GM18498 (cell line): ENCODE results near the gene RAB3A.
"Not testable (repeated sequence)": the region's sequence is repeated elsewhere in the genome, so short reads cannot be mapped to it uniquely, and the experiment has no call there.

Experiments
- ATAC-seq: cut with Tn5 transposase; IDR thresholded peaks from one replicate; pipeline ENCODE4 v1.9.1; 2021; ENCODE audit warnings: mild to moderate bottlenecking, moderate library complexity; ENCODE audit not compliant: unreplicated experiment

The RAB3A gene

DNA sequence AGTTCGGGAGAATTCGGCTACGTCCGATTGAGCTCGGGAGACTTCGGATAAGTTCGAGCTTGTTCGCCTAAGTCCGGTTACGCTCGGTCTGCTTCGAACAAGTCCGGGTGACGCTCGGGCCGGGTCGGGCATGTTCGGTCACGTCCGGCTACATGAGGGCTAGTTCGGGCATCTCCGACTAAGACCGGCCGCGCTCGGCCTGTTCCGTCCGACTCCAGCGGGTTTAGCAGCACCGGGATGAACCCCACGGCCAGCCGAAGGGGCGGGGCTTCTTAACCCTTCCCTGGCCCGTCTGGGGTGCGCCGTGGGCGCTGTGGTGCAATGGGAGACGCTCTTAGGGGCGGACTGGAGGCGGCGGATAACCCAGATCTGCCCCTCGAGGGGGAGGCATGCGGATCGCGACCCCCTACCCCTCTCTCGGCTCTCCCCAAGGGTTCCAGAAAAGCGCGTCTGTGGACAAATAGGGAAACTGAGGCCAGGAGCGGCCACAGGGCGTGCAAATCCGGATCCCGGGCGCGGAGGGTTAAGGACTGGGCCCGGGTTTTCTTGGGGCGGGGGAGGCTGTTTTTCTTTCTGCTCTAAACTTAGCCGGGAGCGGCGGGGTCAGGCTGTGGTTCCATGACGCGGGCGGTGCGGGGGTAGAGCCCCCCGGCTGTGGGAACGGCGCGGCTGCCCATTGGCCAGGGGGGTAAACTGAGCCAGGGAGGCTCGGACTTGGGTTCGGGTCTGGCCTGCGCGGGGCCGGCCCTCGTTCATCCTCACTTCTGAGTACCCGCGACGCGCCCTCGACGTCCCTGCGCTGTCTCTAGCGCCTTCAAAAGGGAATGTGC lies 20.9 kb upstream of the RAB3A start:
- ATAC-seq: peak; percentile 97

DNA sequence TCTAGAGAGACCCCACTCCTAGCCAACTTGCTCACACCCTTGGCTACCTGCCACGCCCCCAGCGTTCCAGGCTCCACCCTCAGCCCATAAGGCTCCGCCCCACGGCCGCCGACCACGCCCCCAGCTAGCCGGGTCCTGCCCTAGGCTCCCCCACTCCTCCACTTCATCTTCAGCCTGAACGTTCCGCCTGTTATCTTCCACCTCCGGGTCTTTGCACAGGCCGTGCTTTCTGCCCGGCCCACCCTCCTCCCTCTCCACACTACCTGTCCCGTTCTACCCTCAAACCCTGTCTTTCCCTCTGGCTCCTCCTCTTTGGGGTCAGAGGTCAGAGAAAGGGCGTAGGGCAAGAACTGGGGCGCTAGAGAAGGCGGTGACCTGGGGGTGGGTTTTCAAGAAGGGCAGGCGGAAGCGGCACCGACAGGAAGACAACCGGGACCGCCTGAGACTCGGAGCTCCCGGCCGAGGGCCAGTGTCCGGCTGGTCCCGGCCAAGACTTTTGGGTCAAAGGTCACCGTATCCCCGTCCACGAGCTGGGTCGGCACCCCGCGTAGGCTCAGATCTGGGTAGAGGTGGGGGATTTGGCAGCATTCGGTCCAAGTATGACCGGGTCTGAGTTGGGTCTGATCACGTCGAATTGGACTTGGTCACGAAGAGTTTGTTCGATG lies 20.1 kb upstream of the RAB3A start:
- peak; percentile 3 for ATAC-seq

DNA sequence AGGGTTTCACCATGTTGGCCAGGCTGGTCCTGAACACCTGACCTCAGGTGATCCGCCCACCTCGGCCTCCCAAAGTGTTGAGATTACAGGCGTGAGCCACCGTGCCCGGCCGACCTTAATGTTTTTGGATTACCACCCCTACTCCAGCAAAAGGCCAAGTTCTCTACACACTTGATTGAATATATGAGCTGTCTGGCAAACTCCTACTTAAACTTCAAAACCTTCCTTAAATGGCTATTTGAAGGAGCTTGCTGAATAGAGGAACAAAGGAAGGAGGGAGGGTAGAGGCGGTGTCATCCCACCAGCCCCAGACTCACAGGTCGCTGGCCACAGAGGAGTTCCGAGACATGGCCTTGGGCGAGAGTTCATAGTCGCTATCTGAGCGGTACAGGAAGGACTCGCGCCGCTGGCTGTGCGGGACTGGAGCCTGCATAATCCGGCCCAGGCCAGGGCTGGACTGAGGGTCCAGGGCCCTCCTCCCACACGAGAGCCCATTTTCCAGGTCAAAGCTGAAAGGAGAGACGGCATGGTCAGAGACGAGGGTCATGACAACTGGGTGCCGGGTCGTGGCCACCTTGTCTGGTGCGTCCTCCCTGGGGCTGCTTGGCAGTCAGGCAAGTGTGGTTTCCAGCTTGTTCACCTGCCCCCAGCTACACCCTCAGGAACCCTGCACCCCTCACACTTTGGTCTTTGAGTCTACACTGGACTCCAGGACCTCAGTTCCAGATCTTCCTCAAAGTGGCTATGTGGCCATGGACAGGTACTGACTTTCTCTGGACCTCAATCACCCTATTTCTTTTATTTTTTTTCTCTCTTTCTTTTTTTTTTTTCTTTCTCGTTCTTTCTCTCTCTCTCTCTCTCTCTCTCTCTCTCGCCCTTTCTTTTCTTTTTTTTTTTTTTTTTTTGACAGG lies 18.2 kb upstream of the RAB3A start:
- ATAC-seq: no peak

DNA sequence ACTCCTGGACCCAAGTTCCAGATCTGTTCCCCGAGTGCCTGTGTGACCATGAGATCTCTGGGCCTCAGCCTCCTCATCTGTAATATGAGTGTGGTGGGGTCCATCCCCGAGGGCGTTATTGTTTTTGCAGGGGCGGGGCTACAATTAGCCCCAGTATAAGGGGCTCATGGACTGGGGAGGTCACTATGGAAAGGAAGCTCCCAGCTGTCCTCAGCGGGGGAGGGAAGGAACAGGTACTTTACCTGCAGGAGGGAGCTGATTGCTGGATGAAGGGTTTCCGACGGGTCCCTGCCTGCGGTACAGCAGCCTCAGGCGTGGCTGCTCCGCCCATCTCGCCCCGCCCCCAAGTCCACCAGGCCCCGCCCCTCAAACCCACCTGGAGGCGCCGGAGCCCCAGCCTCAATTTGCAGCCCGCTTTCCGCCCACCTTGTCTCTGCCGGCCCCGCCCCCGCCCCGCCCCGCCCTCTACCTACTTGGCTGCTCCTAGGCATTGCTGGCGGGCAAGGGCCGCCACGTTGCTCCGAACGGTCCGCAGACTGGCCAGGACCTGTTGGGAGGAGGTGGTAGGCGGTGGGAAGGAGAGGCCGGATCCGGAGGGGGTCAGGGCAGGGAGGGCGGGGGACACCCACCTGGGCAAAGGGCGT lies 16.9 kb upstream of the RAB3A start:
- no peak for ATAC-seq

DNA sequence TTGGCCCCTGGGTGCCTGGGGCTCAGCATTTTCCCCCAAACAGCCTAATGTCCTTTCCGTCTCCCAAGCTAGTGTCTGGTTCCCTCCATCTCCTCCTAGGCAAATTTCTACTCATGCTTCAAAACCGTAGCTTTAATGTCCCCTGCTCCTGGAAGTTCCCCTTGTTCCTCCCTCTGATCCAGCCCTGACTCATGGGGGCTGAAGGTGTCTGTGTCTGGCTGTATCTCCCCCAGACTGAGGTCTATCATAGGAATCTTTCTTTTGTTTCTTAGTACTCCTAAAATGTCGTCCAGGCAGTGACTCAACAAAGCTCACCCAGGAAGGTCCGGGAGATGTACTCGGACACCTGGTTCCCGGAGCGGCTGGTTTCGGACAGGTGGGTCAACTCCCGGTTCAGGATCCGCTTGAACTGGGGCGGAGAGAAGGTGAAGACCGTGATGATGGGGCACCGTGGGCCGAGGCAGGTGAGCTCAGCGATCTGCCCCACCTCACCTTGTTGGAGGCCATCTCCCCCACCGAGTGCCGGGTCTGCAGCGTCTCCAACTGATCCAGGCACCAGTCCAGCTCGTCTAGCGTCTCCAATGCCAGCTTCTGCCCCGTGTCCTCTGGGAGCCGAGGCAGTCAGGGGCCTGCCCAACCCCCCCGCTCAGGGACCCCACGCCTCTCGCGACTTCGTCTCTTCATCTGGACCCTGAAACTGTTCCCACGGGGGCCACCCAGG lies 16.2 kb upstream of the RAB3A start:
- no peak for ATAC-seq

DNA sequence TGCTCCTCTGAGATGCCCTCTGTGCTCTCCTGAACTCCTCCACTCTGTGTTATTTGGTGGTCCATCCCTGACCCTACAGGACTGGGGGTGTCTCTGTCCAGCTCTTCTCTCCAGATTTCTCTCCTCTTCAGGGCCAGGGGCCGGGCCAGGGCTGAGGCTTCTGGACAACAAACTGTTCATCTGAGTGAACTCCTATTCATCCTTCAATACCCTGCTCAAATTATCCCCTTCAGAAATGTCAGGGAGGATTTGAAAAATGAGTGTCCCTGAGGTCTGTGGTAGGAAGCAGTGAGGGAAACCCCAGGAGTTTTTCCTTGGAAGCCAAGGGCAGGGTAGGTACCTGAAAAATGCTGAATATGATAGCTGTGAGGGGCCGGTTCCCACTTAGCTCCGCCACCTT lies 14.8 kb upstream of the RAB3A start:
- ATAC-seq: no peak

DNA sequence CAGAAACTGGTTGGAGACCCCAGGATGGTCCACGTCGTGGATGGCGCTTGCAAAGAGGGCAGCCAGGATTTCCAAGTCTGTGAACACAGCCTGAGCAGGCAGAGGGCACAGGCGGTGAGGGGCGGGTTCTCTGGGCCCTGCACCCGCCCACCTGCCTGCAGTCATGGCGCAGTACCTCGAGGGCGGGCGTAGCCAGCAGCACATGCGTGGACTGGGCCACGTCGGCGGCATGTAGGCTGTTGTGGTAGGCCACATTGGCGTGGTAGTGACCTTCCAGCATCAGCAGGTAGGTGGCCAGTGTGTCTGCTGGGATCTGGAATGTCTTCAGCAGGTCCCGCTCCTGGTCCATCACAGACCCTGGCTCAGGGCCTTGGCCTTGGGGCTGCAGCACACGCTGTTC lies 14.3 kb upstream of the RAB3A start:
- no peak for ATAC-seq

DNA sequence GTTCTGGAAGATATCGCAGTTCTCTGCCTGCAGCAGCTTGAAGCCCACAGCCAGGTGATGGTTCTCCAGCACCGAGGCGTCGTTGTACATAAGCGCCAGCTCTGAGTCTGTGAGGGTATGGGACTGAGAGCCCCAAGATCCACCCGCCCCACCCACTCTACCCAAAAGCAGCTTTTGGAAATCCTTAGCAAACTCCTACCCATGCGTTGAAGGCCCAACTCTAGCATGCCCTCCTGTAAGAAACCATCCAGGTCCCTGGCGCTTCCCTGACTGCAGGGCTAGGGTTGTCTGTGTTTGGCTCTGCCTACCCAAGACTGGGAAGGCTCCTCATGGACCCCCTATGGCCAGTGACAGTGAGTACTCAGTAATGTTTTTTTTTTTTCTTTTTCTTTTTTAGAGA lies 12.9 kb upstream of the RAB3A start:
- no peak for ATAC-seq

DNA sequence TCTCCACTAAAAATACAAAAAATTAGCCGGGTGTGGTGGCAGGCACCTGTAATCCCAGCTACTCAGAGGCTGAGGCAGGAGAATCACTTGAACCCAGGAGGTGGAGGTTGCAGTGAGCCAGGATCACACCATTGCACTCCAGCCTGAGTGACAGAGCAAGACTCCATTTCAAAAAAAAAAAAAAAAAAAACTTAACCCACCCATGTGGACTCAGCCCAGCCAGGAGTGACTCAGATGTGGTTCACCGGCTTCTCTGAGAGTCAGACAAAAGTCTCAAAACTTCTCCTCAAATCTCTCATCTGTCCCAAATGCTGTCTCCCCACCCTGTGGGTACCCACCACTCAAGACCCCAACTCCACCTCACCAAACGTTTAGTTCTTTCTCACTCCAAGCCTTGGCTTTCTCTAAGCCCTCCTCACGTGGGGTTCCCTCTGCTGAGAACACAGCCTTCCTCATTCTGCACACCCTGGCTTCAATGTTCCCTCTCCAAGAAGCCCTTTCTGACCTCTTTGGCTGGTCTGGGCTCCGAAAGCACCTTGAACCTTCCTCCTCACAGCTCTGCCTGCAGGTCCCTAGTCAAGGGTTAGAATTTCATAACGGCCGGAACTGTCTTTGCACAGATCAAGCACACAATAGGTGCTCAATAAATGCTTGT lies 11.1 kb upstream of the RAB3A start:
- ATAC-seq: no peak

DNA sequence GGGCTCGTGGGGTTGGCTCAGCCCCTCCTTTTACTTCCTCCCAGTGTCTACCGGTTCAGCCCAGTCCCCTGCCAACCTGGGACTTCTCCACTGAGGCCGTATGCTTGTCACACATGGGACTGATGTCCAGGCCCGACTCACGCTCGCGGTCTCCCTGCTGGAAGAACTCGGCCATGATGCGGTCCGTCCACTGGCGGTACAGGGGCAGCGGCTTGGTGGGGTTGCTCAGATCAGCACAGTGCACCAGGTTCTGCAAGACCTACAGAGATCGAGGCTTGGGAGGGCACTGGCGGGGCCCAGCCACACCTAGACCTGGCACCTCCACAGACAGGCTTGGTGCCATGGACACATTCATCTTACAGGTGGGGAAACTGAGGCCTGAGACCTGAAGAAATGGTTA lies 7.8 kb upstream of the RAB3A start:
- no peak for ATAC-seq

DNA sequence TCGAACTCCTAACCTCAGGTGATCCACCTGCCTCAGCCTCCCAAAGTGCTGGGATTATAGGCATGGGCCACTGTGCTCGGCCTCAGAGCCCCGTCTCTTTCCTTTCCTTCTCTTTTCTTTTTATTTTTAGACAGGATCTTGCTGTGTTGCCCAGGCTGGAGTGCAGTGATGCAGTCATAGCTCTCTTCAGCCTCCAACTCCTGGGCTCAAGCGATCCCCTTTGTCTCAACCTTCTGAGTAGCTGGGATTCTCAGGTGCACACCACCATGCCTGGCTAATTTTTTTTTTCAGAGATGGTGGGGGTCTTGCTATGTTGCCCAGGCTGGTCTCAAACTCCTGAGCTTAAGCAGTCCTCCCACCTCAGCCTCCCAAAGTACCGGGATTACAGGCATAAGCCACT lies 6.1 kb upstream of the RAB3A start:
- not testable (repeated sequence) for ATAC-seq

DNA sequence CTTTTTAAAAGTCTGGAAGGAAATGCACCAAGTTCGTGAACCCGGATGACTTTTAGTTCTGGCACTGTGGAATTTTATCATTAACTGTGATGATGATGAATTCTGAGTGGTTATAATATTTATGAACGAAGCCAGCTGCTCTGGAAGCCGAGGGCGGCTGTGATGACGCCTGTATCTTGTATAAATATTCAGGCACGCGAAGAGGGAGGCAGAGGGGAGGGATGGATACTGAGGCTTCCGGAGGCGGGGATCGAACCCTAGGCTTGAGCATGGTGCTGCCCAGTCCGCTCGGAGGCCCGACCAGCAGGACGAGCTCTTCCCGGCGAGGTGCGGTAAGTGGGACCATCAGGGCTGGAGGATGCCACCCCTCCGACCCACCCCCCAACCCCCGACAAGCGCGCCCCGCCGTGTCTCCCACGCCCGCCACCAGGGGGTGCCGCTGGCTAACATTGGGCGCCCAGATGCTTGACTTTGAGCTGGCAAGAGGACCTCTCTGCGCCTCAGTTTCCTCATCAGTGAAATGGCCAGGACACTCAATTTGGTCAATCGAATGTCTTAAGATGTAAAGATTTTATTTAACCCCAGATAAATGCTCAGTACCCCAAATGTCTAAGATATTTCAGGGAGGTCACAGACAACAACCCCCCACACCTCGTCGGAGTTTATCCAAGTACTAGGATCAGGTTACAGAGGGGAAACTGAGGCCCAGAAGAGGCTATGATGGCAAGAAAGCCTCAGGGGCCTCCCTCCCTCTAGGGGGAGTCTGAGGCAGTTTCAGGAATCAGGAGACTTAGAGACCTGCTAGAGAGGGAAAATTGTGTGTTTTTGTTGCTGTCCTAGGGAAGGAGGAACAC lies 4.5 kb upstream of the RAB3A start:
- no peak for ATAC-seq

DNA sequence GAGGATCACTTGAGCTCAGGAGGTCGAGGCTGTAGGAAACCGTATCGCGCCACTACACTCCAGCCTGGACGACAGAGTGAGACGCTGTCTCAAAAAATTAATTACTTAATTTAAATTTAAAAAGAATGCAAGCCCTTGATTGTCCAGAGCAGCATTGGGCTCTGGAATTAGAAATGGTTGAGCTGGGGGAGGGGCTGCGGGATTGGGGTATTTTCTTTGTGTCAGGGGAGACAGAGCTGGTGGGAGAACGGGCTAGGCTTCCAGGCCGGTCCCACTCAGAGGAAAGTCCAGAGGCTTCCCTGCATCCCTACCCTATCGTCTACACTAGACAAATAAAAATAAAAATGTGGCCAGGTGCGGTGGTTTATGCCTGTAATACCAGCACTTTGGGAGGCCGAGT lies 2.2 kb upstream of the RAB3A start:
- no peak for ATAC-seq

DNA sequence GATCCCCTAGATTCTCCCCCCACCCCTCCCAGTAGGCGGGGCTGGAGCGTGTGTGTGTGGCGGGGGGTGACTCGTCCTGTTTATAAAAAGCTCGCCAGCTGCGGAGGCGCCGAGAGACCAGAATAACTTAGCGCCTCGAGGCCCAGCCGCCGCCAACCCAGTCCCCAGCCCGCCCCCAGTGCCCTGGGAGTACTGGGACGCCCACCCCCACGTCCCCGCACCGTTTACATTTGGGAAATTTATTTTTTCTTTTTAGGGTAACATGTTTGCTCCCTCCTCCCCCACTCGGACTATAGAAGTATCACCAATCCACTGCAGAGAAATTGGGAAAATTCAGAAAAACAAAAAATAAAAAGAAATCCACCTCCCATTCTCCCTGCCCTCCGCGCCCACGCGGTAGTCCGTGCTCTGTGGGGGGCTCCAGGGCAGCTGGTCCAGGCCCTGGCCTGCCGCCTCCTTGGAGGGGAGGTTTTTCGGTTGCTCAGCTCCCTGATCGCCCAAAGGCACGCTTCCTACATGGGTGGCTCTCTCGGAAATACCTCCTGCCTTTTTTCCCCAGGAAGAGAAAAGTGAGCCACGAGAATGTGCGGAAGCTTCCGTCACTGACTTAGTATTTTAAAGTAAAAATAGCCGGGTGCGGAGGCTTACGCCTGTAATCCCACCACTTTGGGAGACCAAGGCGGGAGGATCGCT lies 1.5 kb upstream of the RAB3A start:
- no peak for ATAC-seq

DNA sequence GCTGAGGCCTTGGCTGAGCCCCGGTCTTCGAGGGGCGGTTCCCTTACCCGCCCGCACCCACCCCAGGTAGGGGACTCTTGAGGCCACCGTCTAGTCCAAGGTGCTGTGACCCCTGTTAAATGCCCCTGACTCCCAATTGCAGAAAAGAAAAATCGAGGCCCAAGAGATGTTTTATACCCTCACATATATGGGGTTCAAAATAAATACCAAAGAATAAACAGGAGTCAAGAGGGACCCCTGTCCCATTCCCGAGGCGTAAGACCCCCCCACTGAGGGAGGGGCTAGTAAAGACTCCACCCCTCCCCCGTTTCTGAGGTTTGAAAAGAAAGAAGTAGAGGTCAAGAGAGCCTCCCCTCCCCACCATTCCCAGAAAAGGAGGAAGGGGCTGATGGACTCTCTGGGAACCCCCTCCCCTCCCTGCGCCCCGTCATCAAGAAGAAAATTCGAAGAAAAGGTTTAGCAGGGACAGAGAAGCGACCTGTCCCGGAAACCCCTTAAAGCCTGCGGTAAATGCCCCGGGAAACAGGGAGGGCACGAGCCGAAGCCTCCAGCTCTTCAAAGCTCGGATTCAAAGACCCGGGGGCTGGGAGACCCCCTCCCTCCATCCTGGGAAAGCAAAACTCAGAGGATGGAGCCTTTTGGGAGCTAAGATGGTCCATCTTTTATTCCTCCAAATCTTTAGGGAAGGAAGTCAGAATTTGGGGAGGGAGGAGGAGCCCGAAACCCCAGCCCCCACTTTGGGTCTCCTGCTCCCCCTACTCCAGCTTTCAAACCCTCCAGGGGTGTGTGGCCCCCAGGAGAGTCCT lies 755 bp upstream of the RAB3A start:
- peak; percentile 15 for ATAC-seq

DNA sequence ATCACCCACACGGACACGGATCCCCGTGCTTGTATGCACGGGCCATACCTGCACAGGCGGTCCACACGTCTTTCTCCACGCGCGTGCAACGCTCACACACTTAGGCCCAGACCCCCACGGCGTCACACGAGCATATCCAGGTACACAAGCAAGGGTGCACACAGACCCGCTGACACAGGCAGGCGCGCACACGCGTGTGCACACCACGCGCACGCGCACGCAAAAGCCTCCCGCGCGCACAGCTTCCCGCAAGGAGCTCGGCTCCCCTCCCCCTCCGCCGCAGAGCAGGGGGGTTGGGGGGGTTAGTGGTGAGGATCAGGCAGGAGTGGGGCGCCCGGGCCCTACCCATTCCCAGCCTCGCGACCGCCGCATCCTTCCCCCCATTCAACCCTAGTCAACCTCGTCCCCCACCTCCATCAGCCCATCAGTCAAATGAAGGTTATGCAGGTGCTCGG lies 407 bp downstream of the RAB3A start:
- ATAC-seq: no peak

DNA sequence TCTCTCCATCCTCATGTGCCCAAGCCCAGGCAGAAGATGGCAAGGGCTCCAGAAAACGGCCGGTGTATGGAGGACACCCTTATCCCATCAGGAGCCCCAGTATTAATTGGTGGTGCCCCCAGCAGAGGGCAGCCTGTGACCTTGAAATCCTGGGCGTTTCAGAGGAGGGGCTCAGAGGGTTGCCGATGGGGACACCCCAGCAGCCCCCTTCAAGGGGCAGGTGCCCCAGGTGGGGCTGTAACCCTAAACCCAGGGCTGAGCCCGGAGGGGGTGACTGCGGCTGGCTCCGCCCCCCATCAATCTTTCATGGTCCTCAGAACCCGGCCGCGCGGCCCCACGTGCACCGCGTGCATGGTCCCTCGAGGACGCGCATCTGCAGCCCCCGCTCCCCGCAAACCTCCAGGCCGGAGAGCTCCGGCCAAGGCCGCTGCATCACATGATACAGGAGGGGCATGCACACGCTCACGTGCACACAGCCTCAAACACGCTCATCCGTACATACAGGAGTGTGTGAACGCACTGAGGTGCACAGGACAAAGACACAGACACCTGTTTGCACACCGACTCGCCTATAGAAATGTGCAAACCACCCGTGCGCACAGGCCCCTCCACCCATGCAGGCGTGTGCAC lies 949 bp downstream of the RAB3A start:
- ATAC-seq: no peak
